Karpas-422 (cell line): Measurements from ENCODE around the gene HIVEP3. TPM values are rescaled to one million over a fixed set of nuclear protein-coding genes. Genes with fewer than 3 reads are reported as not detected.
A peak's percentile ranks its signal among the peaks of the same experiment; 100 is the strongest.

Experiments
- DNase-seq: peaks from one replicate; pipeline ENCODE4 v3.0.0-alpha.2; 2015
- H2AFZ ChIP-seq: fragments of 200-600 bp; sonication (generic); 2 replicates; pipeline ENCODE4 v1.6.1; 2014; ENCODE audit warnings: antibody characterized with exemption, low read length, mixed read lengths
- H3K27ac ChIP-seq: fragments of 200-600 bp; sonication (generic); 2 replicates; pipeline ENCODE4 v1.5.1; 2014; ENCODE audit warnings: mild to moderate bottlenecking, low read length, moderate library complexity
- H3K27me3 ChIP-seq: fragments of 200-600 bp; sonication (generic); 2 replicates; pipeline ENCODE4 v1.6.1; 2014; ENCODE audit warnings: low read length, mixed read lengths
- H3K36me3 ChIP-seq: fragments of 200-600 bp; sonication (generic); 2 replicates; pipeline ENCODE4 v1.6.1; 2014; ENCODE audit warnings: low read length, mixed read lengths; ENCODE audit not compliant: insufficient read depth
- H3K4me1 ChIP-seq: fragments of 200-600 bp; sonication (generic); 2 replicates; pipeline ENCODE4 v1.6.1; 2014; ENCODE audit warnings: mild to moderate bottlenecking, low read length, mixed read lengths
- H3K4me2 ChIP-seq: fragments of 200-600 bp; sonication (generic); 2 replicates; pipeline ENCODE4 v1.6.1; 2014; ENCODE audit warnings: low read length, low read depth, mild to moderate bottlenecking; ENCODE audit not compliant: poor library complexity, severe bottlenecking
- H3K4me3 ChIP-seq: fragments of 200-600 bp; sonication (generic); 2 replicates; pipeline ENCODE4 v1.5.1; 2014; ENCODE audit warnings: mild to moderate bottlenecking, antibody characterized with exemption, low read length, mixed read lengths
- H3K79me2 ChIP-seq: fragments of 200-600 bp; sonication (generic); 2 replicates; pipeline ENCODE4 v1.6.1; 2014; ENCODE audit warnings: mild to moderate bottlenecking, low read length, mixed read lengths
- H3K9ac ChIP-seq: fragments of 200-600 bp; sonication (generic); 2 replicates; pipeline ENCODE4 v1.6.0; 2014; ENCODE audit warnings: low read length
- H3K9me2 ChIP-seq: fragments of 200-600 bp; sonication (generic), shearing (Covaris generic); replicated peaks from 2 replicates; pipeline ENCODE4 v1.6.0; 2014; ENCODE audit warnings: mild to moderate bottlenecking, low read length, moderate library complexity; ENCODE audit not compliant: insufficient read depth
- H3K9me3 ChIP-seq: fragments of 300-700, 200-600 bp; sonication (generic); 2 replicates; pipeline ENCODE4 v1.6.1; 2014; ENCODE audit warnings: low read length, mixed read lengths
- H4K20me1 ChIP-seq: fragments of 200-600 bp; sonication (generic); 2 replicates; pipeline ENCODE4 v1.6.1; 2014; ENCODE audit warnings: mild to moderate bottlenecking, antibody characterized with exemption, low read length, low read depth; ENCODE audit not compliant: insufficient read depth
- total RNA-seq: library from RNA; depleted of rRNA; stranded (reverse); fragments of >200 nt; shearing (Covaris generic); gene quantifications from 2 replicates; pipeline ENCODE4 v1.2.3, GENCODE V29; 2014; ENCODE audit warnings: low replicate concordance

HIVEP3 gene
- total RNA-seq, 1 experiment from 2014 or later, result 1.3 TPM

- no peak for DNase-seq
- H3K4me1 ChIP-seq, result peaks cover 30% of the 10 kb centered on the region
- H3K36me3 ChIP-seq, result no peaks in the 10 kb centered on the region
- H3K9me2 ChIP-seq, result no peaks in the 10 kb centered on the region
- no peak overlapping the region for H3K4me2 ChIP-seq
- H4K20me1 ChIP-seq, result no peaks in the 10 kb centered on the region
- H3K27ac ChIP-seq, result no peak overlapping the region
- H2AFZ ChIP-seq, result no peak overlapping the region
- H3K4me3 ChIP-seq, result no peak overlapping the region
- H3K9me3 ChIP-seq, result no peaks in the 10 kb centered on the region
- no peak overlapping the region for H3K9ac ChIP-seq
- no peaks in the 10 kb centered on the region for H3K27me3 ChIP-seq
- H3K79me2 ChIP-seq, result no peaks in the 10 kb centered on the region
Observed at GRCh38 chr1:41663671-41664400, 254.9 kb downstream of the HIVEP3 start.

DNA sequence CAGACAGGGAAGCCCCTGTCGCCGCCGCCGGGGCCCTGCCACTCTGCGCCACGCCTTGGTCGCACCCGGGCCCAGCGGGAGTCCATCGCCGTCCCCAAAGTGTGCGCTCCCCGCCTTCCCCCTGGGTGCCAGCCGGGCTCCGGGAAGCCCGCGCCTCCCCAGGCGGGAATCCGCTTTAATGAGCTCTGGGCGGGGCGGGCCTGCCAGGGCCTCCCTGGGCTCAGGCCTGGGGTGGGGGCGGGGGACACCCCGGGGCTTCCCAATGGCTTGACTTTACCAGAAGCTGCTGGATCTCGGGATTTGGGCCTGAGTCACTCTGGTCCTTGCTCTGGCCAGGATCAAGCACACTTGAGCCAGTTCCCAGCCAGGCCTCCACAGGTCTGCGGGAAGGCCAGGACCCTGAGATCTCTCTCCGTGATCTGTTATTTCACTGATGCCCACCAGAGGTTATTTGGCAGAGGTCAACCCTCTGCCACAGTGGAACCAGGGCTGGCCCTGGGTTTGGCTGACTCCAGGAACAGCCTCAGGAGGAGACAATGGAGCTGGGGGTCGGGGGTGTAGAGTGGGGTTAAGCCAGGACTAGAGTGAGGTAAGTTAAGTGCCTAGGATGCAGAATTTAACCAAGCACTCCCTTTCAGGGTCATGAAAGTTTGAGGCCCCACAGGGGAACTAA lies 255.8 kb downstream of the HIVEP3 start:
- Histone ChIP-seq H3K9ac (peak overlapping the region; percentile 53), H4K20me1 (no peaks in the 10 kb centered on the region), H3K27ac (no peak overlapping the region), H2AFZ (0 out of 2 replicates have a peak overlapping the region, but pooled peaks have one; percentile 52), H3K27me3 (no peaks in the 10 kb centered on the region), H3K4me2 (peak overlapping the region; percentile 71), H3K79me2 (no peaks in the 10 kb centered on the region), H3K36me3 (no peaks in the 10 kb centered on the region), H3K4me1 (peaks cover 35% of the 10 kb centered on the region), H3K4me3 (peak overlapping the region; percentile 68), H3K9me3 (no peaks in the 10 kb centered on the region), H3K9me2 (no peaks in the 10 kb centered on the region)
- no peak for DNase-seq

DNA sequence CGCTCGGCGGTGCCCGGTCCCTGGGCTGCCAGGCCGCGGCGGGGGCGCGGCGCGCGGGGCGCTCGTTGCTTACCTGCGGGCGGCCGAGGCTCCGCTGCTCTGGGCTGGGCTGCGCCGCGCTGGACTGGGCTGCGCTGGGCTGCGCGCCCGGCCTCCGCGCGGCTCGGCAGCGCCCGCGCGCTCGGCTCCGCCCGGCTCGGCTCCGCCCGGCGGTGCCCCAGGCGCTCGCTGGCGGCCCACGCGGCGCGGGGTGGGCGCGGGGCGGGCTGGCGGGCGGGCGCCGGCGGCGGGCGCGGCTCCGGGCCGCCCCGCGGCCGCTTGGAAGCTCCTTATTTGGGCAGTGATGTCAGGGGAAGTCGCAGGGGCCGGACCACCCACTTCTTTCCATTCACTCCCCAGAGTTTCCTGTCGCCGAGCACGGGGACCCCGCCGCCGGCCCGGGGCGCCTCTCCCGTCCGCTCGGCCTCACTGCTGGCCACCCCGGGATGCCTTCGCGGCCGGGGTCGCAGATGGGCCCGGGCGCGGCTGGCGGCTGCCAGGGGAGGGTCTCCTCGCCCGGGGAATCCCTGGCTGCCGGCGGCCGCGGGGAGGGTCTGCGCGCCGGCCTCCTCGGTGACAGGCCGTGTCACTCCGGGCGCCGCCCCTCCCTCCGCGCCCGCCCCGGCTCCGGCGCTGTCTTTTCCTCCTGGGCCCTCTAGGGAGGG lies 256.5 kb downstream of the HIVEP3 start:
- Histone ChIP-seq H3K4me3 (peak overlapping the region; percentile 68), H3K79me2 (no peaks in the 10 kb centered on the region), H3K9me2 (no peaks in the 10 kb centered on the region), H3K4me2 (peak overlapping the region; percentile 71), H3K27me3 (no peaks in the 10 kb centered on the region), H3K9ac (peak overlapping the region; percentile 53), H3K36me3 (no peaks in the 10 kb centered on the region), H3K9me3 (no peaks in the 10 kb centered on the region), H3K4me1 (peaks cover 30% of the 10 kb centered on the region), H4K20me1 (no peaks in the 10 kb centered on the region), H2AFZ (0 out of 2 replicates have a peak overlapping the region, but pooled peaks have one; percentile 52), H3K27ac (no peak overlapping the region)
- DNase-seq, result peak; percentile 86

DNA sequence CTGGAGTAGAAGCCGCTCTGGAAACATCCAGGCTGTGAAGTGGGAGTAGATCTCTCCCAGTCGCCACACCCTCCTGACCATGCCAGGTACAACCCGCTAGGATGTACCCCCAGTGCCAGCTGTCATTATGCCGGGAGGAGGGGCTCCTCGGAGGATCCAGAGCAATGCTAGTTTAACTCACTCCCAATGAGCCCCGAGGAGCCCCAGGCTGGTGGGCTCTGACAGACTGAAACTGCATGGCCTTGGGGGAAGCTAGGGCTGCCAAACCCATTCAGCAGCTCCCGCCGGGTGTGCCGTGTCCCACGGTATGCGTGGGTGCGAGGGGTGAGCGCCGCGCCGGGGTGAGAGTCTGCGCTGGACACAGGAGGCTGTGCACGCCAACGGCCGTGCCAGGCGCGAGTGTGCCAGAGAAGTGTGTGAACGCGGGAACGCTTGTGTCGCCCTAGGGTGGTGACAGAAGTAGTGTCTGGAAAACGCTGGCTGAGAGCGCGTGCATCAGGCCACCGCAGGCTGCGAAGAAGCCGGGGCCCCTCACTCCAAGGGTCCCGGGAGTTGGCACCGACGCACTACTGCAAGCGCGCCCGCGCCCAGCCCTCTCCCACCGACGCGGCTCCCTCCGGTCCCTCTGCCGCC lies 257.2 kb downstream of the HIVEP3 start:
- Histone ChIP-seq H3K9ac (peak overlapping the region; percentile 23), H3K27me3 (no peaks in the 10 kb centered on the region), H4K20me1 (no peaks in the 10 kb centered on the region), H3K9me3 (no peaks in the 10 kb centered on the region), H3K79me2 (no peaks in the 10 kb centered on the region), H3K27ac (no peak overlapping the region), H3K4me2 (peak overlapping the region; percentile 58), H2AFZ (peak overlapping the region; percentile 17; the same call in 1 of the 2 replicates), H3K9me2 (no peaks in the 10 kb centered on the region), H3K4me3 (peak overlapping the region; percentile 60), H3K4me1 (peaks cover 24% of the 10 kb centered on the region), H3K36me3 (no peaks in the 10 kb centered on the region)
- DNase-seq, result peak; percentile 57

- Histone ChIP-seq H3K27ac (no peak overlapping the region), H3K4me1 (peaks cover 24% of the 10 kb centered on the region), H3K9ac (peak overlapping the region; percentile 23; the same call in 1 of the 2 replicates)
Observed at GRCh38 chr1:41660570-41661427, 257.9 kb downstream of the HIVEP3 start.

GRCh38 chr1:41659903-41660302 lies 258.8 kb downstream of the HIVEP3 start:
- Histone ChIP-seq H3K36me3 (no peaks in the 10 kb centered on the region), H3K9me2 (no peaks in the 10 kb centered on the region), H3K4me2 (no peak overlapping the region), H3K79me2 (no peaks in the 10 kb centered on the region), H2AFZ (no peak overlapping the region), H3K27ac (no peak overlapping the region), H3K4me3 (no peak overlapping the region), H4K20me1 (no peaks in the 10 kb centered on the region), H3K9ac (no peak overlapping the region), H3K4me1 (peaks cover 24% of the 10 kb centered on the region), H3K9me3 (no peaks in the 10 kb centered on the region), H3K27me3 (no peaks in the 10 kb centered on the region)
- DNase-seq, result no peak

More at GRCh38 chr1:41660570-41661427, 257.9 kb downstream of the HIVEP3 start:
- no peaks in the 10 kb centered on the region for H4K20me1 ChIP-seq
- DNase-seq, result no peak
- H3K27me3 ChIP-seq, result no peaks in the 10 kb centered on the region
- H3K4me3 ChIP-seq, result peak overlapping the region; percentile 60
- H3K9me3 ChIP-seq, result no peaks in the 10 kb centered on the region
- H3K4me2 ChIP-seq, result peak overlapping the region; percentile 58
- H2AFZ ChIP-seq, result no peak overlapping the region
- no peaks in the 10 kb centered on the region for H3K79me2 ChIP-seq
- H3K36me3 ChIP-seq, result no peaks in the 10 kb centered on the region
- no peaks in the 10 kb centered on the region for H3K9me2 ChIP-seq

GRCh38 chr1:41659159-41659495 lies 259.6 kb downstream of the HIVEP3 start:
- no peak overlapping the region for H3K9ac ChIP-seq
- H3K27me3 ChIP-seq, result no peaks in the 10 kb centered on the region
- peaks cover 24% of the 10 kb centered on the region for H3K4me1 ChIP-seq
- no peak overlapping the region for H3K4me3 ChIP-seq
- DNase-seq, result no peak
- H3K9me2 ChIP-seq, result no peaks in the 10 kb centered on the region
- no peaks in the 10 kb centered on the region for H3K79me2 ChIP-seq
- no peak overlapping the region for H3K27ac ChIP-seq
- H4K20me1 ChIP-seq, result no peaks in the 10 kb centered on the region
- H3K4me2 ChIP-seq, result no peak overlapping the region
- H3K36me3 ChIP-seq, result no peaks in the 10 kb centered on the region
- H2AFZ ChIP-seq, result no peak overlapping the region
- no peaks in the 10 kb centered on the region for H3K9me3 ChIP-seq
